Brain microvascular endothelial cell (primary cell): Measurements from ENCODE around the gene NTMT1.

Experiments used
- DNase-seq: peaks from one replicate; pipeline ENCODE4 v3.0.0-alpha.2; 2020
- H3K27ac ChIP-seq: fragments of 250-450 bp; sonication (Bioruptor Pico); 2 replicates; pipeline ENCODE4 v1.5.1; 2020; ENCODE audit warnings: mild to moderate bottlenecking, moderate library complexity
- H3K27me3 ChIP-seq: fragments of 250-450 bp; sonication (Bioruptor Pico); replicated peaks from 2 replicates; pipeline ENCODE4 v1.5.1; 2020; ENCODE audit warnings: mild to moderate bottlenecking
- H3K36me3 ChIP-seq: fragments of 250-450 bp; sonication (Bioruptor Pico); replicated peaks from 2 replicates; pipeline ENCODE4 v1.5.1; 2020; ENCODE audit warnings: mild to moderate bottlenecking
- H3K4me3 ChIP-seq: 2 replicates; pipeline ENCODE4 v1.5.1; 2011; ENCODE audit warnings: low read depth, mild to moderate bottlenecking, control low read depth, low read length, moderate library complexity
- in situ Hi-C: cut with HindIII; loops from 2 replicates; pipeline ENCODE4 v1.10.0; 2017; ENCODE audit warnings: low sequenced_read_pairs, low pct_ligation_motif_present
- TF ChIP-seq, protein P1 (sequence below): IDR thresholded peaks from 2 replicates; pipeline ENCODE4 v1.5.1; 2011; ENCODE audit warnings: low read depth, mild to moderate bottlenecking, moderate library complexity, low read length, control low read depth, inconsistent platforms; ENCODE audit errors: missing control alignments

NTMT1 gene

DNA sequence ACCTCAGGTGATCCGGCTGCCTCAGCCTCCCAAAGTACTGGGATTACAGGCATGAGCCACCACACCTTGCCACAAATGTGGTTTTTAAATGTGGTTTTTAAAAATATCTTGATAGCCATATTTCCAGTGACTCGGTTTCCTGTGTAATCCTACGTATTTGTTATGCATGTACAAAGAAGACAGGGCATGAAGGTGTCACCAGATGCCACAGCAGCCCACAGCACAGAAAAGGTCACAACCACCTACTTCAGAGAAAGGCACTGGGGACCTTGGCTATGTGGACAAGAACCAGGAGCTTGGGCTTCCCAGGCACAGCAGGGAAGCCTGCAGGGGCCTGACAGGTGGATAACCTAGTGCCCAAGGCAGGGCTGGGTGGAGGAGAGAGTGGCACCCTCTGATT is 43.1 kb upstream of the NTMT1 start:
- in situ Hi-C loops: no loop called here
- TF ChIP-seq, protein P1, sequence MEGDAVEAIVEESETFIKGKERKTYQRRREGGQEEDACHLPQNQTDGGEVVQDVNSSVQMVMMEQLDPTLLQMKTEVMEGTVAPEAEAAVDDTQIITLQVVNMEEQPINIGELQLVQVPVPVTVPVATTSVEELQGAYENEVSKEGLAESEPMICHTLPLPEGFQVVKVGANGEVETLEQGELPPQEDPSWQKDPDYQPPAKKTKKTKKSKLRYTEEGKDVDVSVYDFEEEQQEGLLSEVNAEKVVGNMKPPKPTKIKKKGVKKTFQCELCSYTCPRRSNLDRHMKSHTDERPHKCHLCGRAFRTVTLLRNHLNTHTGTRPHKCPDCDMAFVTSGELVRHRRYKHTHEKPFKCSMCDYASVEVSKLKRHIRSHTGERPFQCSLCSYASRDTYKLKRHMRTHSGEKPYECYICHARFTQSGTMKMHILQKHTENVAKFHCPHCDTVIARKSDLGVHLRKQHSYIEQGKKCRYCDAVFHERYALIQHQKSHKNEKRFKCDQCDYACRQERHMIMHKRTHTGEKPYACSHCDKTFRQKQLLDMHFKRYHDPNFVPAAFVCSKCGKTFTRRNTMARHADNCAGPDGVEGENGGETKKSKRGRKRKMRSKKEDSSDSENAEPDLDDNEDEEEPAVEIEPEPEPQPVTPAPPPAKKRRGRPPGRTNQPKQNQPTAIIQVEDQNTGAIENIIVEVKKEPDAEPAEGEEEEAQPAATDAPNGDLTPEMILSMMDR: no peak
- Histone ChIP-seq H3K36me3 (no peaks in the 10 kb centered on the region), H3K4me3 (no peak overlapping the region), H3K27me3 (no peaks in the 10 kb centered on the region), H3K27ac (no peak overlapping the region)
- DNase-seq: no peak

DNA sequence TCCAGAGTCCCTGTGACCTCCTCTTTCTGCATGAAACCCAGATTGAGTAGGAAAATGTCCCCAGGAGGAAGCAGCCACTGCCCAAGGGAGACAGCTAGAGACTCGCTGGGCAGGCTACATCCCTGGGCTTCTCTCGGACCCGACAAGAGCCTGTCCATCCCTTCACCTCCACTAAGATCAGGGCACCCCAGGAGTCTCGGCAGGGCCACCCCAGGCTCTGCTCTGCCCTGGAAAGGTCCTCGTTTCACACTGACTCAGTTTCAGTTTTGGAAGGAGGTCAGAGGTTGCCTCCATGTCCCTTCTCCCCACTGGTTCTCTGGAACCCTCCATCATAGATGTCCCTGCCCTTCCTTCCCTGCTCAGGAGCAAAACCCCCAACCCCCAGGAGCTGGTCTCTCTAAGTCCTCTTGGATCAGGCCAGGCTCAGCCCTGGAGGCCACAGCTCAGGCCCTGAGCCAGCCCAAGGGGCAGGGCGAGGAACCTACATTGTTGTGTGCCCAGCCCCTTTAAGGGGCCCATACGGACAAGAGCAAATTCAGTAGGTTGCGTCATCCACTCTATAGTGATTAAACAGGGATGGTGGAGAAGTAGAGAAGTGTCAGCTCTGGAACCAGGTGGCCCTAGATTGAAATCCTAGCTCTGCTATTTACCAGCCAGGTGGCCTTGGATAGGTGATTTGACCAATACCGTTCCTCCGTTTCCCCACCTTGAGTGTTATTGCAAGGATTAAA is 42.5 kb upstream of the NTMT1 start:
- no peaks in the 10 kb centered on the region for H3K27me3 ChIP-seq
- DNase-seq: no peak

DNA sequence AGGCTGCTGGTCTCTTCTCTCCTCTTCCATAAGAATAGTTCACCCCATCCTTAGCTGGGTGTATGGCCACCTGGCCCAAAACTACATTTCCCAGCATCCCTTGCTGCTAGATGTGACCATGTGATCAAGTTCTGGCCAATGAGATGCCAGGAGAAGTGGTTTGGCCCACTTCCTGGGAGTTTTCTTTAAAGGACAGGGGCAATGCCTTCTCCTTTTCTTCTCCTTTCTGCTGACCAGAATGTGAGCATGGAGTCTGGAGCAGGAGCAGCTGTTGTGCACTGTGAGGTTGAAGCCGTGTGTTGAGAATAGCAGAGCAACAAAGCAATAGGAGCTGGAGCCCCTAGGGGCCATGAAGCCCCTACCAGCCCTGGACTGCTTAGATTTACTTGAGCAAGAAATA is 41.8 kb upstream of the NTMT1 start:
- in situ Hi-C loops: no loop called here
- peak; percentile 86 for DNase-seq
- Histone ChIP-seq H3K27ac (no peak overlapping the region), H3K36me3 (no peaks in the 10 kb centered on the region), H3K27me3 (no peaks in the 10 kb centered on the region), H3K4me3 (no peak overlapping the region)
- TF ChIP-seq, protein P1: no peak

More for the DNA sequence above, 42.5 kb upstream of the NTMT1 start:
- Histone ChIP-seq H3K36me3 (no peaks in the 10 kb centered on the region), H3K27ac (no peak overlapping the region), H3K4me3 (no peak overlapping the region)
- TF ChIP-seq, protein P1: no peak
- in situ Hi-C loops: no loop called here

DNA sequence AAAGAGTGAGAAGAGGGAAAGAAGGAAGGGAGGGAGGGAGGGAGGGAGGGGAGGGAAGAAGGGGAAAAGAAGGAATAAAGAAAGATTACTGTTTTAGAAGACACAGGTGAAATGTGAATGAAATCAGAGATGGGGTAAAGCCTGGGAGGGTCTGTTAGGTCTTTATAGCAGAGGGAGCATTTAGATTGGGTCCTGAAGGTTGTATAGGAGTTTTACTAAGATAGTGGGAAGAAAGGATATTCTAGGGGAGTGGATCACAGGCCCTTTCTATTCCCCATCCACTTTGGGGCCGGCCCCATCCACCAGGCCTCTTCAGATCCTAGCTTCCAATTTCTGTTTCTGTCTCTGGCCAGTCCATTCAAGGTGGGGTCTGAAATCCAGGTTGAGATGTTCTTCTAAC is 40.6 kb upstream of the NTMT1 start:
- no peak overlapping the region for H3K27ac ChIP-seq
- H3K27me3 ChIP-seq: no peaks in the 10 kb centered on the region
- TF ChIP-seq, protein P1: no peak
- DNase-seq: no peak
- no peak overlapping the region for H3K4me3 ChIP-seq
- in situ Hi-C loops: no loop called here
- H3K36me3 ChIP-seq: no peaks in the 10 kb centered on the region

DNA sequence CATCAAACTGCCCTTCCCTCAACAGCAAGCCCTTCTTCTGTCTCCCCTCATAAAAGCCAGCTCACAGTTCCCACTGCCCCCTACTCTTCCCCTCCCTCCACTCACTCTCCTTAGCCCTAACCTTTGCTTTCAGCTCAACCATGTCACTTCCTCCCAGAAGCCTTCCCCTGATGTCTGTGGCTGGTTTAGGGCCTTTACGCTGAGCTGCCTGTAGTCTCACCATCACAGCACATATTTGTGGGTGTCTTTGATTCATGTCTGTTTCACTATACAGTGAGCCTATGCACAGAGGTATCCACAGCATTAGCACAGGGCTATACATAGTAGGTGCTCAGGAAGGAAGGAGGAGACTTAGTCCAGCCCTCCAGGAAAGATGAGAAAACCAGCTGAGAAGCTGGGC is 39.7 kb upstream of the NTMT1 start:
- H3K27me3 ChIP-seq: no peaks in the 10 kb centered on the region
- in situ Hi-C loops: no loop called here
- H3K27ac ChIP-seq: no peak overlapping the region
- no peaks in the 10 kb centered on the region for H3K36me3 ChIP-seq
- no peak for DNase-seq
- H3K4me3 ChIP-seq: no peak overlapping the region
- TF ChIP-seq, protein P1: no peak

DNA sequence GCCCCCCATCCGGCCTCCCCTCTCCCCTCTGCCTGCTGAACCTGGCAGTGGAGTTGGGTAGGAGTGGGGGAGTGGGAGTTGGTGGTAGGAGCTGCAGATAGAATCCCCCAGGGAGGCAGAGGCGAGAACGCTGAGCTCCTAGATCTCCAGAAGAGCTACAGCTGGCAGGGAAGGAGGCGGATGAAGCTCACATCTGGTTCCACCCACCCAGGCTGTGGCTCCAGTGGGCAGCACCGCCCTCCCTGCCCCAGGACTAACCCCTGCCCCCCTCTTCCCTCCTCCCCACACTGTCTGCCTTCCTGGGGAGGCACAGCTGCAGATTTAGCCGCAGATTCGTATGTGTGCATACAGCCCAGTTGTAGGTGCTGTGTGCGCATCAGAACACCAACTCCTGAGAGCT is 39.3 kb upstream of the NTMT1 start:
- in situ Hi-C loops: no loop called here
- H3K27ac ChIP-seq: no peak overlapping the region
- DNase-seq: no peak
- no peaks in the 10 kb centered on the region for H3K27me3 ChIP-seq
- no peaks in the 10 kb centered on the region for H3K36me3 ChIP-seq
- TF ChIP-seq, protein P1: no peak
- no peak overlapping the region for H3K4me3 ChIP-seq
